ENCODE results near the gene MEMO1.

DNA sequence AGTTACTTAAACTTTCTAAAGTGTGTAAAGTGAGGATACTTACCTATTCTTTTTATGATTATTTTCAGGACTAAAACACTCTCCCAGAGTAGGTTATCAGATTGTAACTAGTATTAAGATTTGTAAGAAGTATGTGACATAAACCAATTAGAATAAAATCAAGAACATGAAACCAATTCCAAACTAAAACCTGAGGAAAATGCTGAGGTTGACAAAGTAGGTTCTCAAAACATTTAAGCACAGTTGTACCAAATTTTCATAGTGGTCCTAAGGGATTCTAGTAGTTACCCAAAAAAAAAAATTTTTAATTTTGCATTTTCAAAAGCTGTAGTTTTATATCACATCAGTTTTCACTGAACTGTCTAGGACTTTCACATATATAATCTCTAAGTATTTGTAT lies 157.3 kb downstream of the MEMO1 start:
- TF ChIP-seq, protein P1, sequence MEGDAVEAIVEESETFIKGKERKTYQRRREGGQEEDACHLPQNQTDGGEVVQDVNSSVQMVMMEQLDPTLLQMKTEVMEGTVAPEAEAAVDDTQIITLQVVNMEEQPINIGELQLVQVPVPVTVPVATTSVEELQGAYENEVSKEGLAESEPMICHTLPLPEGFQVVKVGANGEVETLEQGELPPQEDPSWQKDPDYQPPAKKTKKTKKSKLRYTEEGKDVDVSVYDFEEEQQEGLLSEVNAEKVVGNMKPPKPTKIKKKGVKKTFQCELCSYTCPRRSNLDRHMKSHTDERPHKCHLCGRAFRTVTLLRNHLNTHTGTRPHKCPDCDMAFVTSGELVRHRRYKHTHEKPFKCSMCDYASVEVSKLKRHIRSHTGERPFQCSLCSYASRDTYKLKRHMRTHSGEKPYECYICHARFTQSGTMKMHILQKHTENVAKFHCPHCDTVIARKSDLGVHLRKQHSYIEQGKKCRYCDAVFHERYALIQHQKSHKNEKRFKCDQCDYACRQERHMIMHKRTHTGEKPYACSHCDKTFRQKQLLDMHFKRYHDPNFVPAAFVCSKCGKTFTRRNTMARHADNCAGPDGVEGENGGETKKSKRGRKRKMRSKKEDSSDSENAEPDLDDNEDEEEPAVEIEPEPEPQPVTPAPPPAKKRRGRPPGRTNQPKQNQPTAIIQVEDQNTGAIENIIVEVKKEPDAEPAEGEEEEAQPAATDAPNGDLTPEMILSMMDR (IDR thresholded peaks at IDR 0.05; ENCODE audit: low read depth, low read length, poor library complexity, severe bottlenecking), result no peak
- TF ChIP-seq EZH2phosphoT487 (IDR thresholded peaks at IDR 0.05; ENCODE audit: borderline replicate concordance, low read length), result no peak
